Tibial nerve (tissue), 4 donors: Measurements from ENCODE around the gene WDR64.

Experiments used
- EP300 ChIP-seq, 2 donors: sonication (generic); formaldehyde crosslinking; IDR thresholded peaks; one replicate each; pipeline ENCODE4 v1.6.1; 2017; ENCODE audit warnings: antibody characterized with exemption in 2 of 2, mild to moderate bottlenecking in 1 of 2
- POLR2A ChIP-seq, 2 donors: fragments of 450-650 bp; IDR thresholded peaks; one replicate each; pipeline ENCODE4 v1.6.1; 2017; ENCODE audit warnings: antibody characterized with exemption in 2 of 2, mild to moderate bottlenecking in 2 of 2, moderate library complexity in 2 of 2
- TF ChIP-seq, protein P1 (sequence below), 5 experiments: fragments of 200-600 bp in 3 of 5; fragments of 450-650 bp in 2 of 5; sonication (generic) in 3 of 5; IDR thresholded peaks; one replicate each; pipeline ENCODE4 v1.5.1; 2016 to 2019; ENCODE audit warnings: antibody characterized with exemption in 5 of 5, mild to moderate bottlenecking in 3 of 5, moderate library complexity in 2 of 5

DNA sequence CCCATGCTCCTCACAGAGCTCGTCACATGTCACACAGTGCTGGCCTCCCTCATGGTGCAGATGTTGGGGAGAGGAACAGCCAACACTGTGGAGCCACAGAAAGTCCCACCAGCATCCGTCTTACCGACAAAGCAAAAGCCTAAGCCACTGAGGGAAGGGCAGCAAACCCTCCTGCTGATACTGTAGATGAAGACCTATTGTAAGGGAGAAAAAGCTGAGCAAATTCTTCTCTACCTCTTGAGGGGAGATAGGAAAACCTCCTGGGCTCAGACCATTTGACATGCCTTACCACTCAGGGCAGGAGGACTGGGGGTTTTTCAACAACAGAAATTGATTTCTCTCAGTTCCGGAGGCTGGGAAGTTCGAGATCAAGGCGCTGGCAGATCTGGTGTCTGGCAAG lies 95.9 kb downstream of the WDR64 start:
- no peak for TF ChIP-seq POLR2A (IDR thresholded peaks at IDR 0.05)
- no peak for TF ChIP-seq EP300 (IDR thresholded peaks at IDR 0.05)
- TF ChIP-seq, protein P1, sequence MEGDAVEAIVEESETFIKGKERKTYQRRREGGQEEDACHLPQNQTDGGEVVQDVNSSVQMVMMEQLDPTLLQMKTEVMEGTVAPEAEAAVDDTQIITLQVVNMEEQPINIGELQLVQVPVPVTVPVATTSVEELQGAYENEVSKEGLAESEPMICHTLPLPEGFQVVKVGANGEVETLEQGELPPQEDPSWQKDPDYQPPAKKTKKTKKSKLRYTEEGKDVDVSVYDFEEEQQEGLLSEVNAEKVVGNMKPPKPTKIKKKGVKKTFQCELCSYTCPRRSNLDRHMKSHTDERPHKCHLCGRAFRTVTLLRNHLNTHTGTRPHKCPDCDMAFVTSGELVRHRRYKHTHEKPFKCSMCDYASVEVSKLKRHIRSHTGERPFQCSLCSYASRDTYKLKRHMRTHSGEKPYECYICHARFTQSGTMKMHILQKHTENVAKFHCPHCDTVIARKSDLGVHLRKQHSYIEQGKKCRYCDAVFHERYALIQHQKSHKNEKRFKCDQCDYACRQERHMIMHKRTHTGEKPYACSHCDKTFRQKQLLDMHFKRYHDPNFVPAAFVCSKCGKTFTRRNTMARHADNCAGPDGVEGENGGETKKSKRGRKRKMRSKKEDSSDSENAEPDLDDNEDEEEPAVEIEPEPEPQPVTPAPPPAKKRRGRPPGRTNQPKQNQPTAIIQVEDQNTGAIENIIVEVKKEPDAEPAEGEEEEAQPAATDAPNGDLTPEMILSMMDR (IDR thresholded peaks at IDR 0.05) = no peak
